ENCODE measurements around the gene COL23A1.

COL23A1 gene

GRCh38 chr5:178535299-178536175 is 54.7 kb downstream of the COL23A1 start:
- no peak for DNase-seq

- no peak for DNase-seq
Observed at GRCh38 chr5:178533136-178533535, 57.1 kb downstream of the COL23A1 start.

DNA sequence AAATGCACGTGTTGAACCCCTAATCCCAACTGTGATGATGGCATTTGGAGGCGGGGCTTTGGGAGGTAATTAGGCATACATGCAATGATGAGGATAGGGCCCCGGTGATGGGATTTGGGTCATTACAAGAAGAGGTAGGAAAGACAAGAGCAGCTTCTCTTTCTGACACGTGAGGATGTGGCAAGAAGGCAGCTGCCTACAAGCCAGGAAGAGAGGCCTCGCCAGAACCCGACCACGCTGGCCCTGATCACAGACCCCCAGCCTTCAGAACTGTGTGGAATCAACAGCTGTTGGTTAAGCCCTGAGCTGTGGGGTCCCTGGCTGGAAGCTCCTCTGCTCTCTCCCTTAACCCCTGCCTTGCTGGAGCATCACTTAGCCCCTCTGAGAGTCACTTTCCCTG is 57.5 kb downstream of the COL23A1 start:
- no peak for DNase-seq

DNA sequence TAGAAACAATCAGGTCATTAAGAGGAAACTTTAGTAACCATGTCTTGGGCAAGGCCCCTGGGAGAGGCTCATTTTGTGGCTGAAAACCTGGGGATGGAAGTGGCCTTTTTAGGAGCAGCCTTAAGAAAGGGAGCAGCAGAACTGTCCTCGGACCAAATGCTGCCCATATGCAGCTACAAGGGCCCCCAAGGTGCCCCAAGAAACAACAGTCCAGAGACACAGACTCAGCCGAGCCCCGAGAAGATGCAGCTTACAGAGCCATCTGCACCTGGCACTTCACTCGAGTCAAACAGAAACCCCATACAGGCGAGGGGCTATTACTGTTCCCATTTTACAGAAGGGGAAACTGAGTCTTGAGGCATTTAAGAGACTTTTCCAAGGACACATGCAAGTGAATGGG is 58.0 kb downstream of the COL23A1 start:
- no peak for DNase-seq

DNA sequence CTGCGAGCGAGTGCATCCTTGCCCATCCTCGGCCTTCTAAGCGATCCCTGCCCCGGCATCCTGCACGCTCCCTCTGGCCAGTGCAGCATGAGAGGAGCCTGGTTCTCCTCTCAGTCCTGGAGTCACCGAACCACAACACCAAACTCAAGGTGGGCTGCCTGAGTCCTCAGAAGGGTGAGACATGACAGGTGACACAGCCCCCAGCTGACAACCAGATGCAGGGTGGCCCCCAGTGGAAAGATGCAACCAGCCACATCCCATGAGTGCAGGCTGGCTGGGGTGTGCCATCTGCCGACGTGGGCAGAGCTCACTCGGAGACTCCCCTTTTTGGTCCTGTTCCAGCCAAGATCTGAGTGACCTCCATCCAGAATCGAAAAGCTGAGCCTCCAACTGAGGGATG is 58.4 kb downstream of the COL23A1 start:
- DNase-seq, result no peak

- no peak for DNase-seq
Observed at GRCh38 chr5:178530526-178530925, 59.7 kb downstream of the COL23A1 start.

- no peak for DNase-seq
Observed at GRCh38 chr5:178529080-178529479, 61.1 kb downstream of the COL23A1 start.

DNA sequence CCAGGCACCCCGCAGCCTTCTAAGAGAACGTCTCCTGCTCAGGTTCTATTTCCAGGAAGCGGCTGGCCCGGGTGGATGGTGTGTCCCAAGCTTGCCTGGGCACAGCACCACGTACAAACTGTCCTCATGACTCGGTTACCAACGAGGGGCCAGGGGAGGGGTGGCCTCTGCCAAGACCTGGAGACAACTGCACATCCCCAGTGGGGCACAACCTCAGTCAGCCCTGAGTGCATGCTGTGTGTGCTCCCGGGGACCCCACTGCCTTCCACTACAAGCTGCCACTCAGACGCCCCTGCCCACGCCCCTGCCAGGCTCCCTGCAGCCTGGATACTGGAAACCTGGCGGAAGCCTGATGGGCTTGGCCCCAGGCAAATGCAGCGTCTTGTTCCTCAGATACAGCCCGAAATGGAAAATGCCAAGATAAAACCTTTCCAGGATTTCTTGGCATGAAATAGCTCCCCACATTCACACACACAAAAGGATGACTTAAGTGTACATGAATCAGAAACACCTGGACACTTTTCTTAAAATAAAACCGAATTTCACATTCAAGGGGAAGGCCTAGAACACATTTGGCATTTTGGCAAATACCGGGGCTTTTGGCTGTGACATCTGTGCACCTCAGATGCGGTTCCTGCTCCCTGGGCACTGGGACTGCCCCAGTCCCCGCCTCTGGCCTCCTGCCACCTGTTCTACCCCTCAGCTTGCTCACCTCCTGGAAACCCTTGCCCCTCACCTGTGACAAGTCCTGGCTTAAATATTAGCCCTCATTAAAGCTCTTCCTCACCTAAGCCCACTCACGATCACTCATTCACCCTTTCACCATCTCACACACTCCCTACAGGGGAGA is 62.5 kb downstream of the COL23A1 start:
- DNase-seq, result no peak

DNA sequence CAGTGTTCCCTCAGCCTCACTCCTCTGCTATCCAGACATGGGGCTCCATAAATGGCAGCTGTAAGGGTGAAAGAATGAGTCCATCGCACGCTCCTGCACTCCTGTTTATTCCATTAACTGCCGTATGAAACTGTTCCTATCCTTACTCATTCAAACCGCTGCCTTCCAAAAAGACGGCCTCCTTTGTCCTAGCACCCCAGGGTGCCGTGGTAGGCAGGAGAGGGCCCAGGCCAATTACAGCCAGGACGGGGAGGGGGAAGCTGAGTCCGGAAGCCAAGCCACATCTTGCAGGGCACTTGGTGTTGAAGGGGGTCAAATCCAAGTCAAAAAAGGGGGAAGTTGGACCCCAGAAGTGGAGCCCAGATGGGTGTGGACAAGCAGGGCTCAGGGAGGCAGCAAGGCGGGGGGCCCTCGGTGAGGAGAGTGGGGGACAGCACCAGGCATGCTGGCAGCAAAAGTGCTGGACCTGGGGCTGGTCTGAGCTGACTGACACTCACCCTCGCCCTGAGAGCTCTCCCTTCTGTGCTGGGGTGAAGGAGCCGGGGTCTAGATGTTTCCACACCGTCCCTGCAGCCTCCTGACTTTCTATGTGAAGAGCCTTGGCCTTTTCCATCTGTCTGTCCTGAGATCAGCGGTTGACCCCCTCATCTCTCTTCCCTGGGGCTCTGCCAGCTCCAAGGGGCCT is 63.3 kb downstream of the COL23A1 start:
- DNase-seq, result no peak

- DNase-seq, result no peak
Observed at GRCh38 chr5:178525906-178526732, 64.1 kb downstream of the COL23A1 start.

DNA sequence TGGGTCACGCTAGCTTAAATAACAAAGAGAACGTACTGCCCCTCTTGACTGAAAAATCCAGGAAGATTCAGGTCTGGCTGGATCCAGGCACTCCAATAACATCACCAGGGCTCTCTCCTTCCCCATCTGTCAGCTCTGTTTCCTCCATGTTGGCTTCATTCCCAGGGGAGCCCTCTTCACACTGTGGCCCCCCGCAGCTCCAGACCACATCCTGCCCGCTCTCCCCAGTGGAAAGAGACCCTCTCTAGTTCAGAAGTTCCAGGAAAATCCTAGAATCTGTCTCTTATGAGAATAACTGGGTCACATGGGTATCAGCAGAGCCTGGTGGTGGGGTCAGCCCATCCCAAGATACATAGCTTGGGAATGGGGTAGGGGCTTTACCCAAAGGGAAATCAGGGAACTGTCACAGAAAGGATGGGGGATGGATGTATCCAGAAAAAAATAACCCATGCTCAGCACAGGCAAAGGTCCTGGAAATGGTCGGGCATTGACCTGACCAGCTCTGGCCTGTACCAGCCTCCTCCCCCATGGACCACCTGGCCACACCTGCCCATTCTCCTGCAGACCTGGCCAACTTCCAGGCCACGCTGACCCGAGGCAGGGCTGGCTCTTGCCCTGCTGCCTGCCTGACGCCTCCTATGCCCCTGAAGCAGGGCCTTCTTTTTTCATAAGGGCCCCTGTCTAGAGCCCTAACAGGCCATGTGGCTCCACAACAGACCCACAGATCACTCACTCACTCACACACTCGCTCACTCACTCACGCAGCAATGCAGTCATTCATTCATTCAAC is 65.9 kb downstream of the COL23A1 start:
- no peak for DNase-seq

DNA sequence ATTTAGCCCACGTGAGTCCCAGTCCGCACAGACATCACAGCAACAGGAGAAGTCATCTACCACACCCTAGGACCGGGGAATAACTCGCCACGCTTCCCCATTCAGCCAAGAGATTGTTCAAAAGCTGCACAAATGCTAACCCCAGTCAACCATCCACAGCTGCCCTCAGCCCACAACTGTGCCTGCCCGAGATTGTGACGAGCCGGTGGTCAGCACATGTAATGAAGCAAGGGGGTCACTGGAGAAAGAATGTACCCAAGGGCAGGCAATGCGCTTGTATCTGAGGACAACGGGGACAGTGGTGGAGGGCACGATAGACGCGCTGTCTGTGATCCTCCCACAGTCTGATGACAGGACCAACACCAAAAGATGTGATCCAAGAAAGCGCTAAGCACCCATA is 67.8 kb downstream of the COL23A1 start:
- no peak for DNase-seq

- DNase-seq, result no peak
Observed at GRCh38 chr5:178520851-178521250, 69.3 kb downstream of the COL23A1 start.

- no peak for DNase-seq
Observed at GRCh38 chr5:178519804-178520203, 70.4 kb downstream of the COL23A1 start.

DNA sequence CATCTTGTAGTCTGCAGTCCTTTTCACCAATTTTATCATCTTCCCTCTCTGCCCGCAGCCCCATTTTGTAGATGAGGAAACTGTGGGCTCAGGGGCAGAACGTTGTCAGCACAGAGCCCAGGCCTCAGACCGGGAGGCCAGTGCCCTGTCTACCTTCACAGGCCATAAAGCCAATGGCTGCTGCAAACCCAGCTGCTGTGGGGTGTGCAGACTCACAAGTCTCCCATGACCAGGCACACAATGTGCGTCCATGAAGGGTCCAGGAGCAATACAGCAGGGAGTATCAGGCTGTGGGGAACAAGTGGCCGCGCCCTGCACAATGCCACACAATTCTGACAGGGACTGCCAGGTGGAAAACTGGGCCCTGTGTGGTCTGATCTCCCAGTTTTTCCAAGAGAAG is 71.0 kb downstream of the COL23A1 start:
- no peak for DNase-seq

- no peak for DNase-seq
Observed at GRCh38 chr5:178516504-178517235, 73.5 kb downstream of the COL23A1 start.

- no peak for DNase-seq
Observed at GRCh38 chr5:178515776-178516503, 74.3 kb downstream of the COL23A1 start.

- no peak for DNase-seq
Observed at GRCh38 chr5:178514851-178515418, 75.3 kb downstream of the COL23A1 start.

GRCh38 chr5:178511172-178511571 is 79.0 kb downstream of the COL23A1 start:
- DNase-seq, result no peak
